ENCODE measurements around the gene THPO.

The THPO gene

GRCh38 chr3:184335291-184335660 is 42.7 kb downstream of the THPO start:
- DNase-seq (ENCODE audit: low read depth in 2 of 2, low spot score in 1 of 2), result no peak

- DNase-seq (ENCODE audit: low read depth in 2 of 2, low spot score in 1 of 2), result no peak
Measured at GRCh38 chr3:184334470-184335158, 43.4 kb downstream of the THPO start.

- no peak for DNase-seq (ENCODE audit: low read depth in 2 of 2, low spot score in 1 of 2)
Measured at GRCh38 chr3:184333700-184334099, 44.3 kb downstream of the THPO start.

- no peak for DNase-seq (ENCODE audit: low read depth in 2 of 2, low spot score in 1 of 2)
Measured at GRCh38 chr3:184333190-184333589, 44.8 kb downstream of the THPO start.

- DNase-seq (ENCODE audit: low read depth in 2 of 2, low spot score in 1 of 2), result no peak
Measured at GRCh38 chr3:184332370-184333090, 45.5 kb downstream of the THPO start.

- DNase-seq (ENCODE audit: low read depth in 2 of 2, low spot score in 1 of 2), result no peak
Measured at GRCh38 chr3:184328516-184328915, 49.5 kb downstream of the THPO start.

- no peak for DNase-seq (ENCODE audit: low read depth in 2 of 2, low spot score in 1 of 2)
Measured at GRCh38 chr3:184327171-184327570, 50.8 kb downstream of the THPO start.

GRCh38 chr3:184325715-184326369 is 52.2 kb downstream of the THPO start:
- DNase-seq (ENCODE audit: low read depth in 2 of 2, low spot score in 1 of 2), result no peak

- DNase-seq (ENCODE audit: low read depth in 2 of 2, low spot score in 1 of 2), result no peak
Measured at GRCh38 chr3:184325269-184325668, 52.7 kb downstream of the THPO start.

GRCh38 chr3:184323696-184324095 is 54.3 kb downstream of the THPO start:
- DNase-seq (ENCODE audit: low read depth in 2 of 2, low spot score in 1 of 2), result no peak

- no peak for DNase-seq (ENCODE audit: low read depth in 2 of 2, low spot score in 1 of 2)
Measured at GRCh38 chr3:184322731-184323487, 55.1 kb downstream of the THPO start.

All from stimulated activated CD8-positive, alpha-beta memory T cell treated with anti-CD3 and anti-CD28 coated beads, Interleukin-4, amount 100 ng/mL, for 4 hours (primary cell).